WERI-Rb-1 (cell line): Measurements from ENCODE around the gene PTPN20.
A peak's percentile ranks its signal among the peaks of the same experiment; 100 is the strongest.

Source experiments
- DNase-seq: peaks from one replicate; pipeline ENCODE4 v3.0.0-alpha.2; 2020
- H3K27ac ChIP-seq: fragments of 250-450 bp; sonication (Bioruptor Pico); 2 replicates; pipeline ENCODE4 v1.5.1; 2020; ENCODE audit warnings: mild to moderate bottlenecking, moderate library complexity
- H3K27me3 ChIP-seq: fragments of 250-450 bp; sonication (Bioruptor Pico); 2 replicates; pipeline ENCODE4 v1.5.1; 2021; ENCODE audit warnings: mild to moderate bottlenecking, low read depth, moderate library complexity; ENCODE audit not compliant: insufficient read depth, severe bottlenecking
- H3K36me3 ChIP-seq: fragments of 250-450 bp; sonication (Bioruptor Pico); 2 replicates; pipeline ENCODE4 v1.5.1; 2020; ENCODE audit warnings: mild to moderate bottlenecking, moderate library complexity
- H3K4me3 ChIP-seq: 2 replicates; pipeline ENCODE4 v1.5.1; 2011; ENCODE audit warnings: low read depth, mild to moderate bottlenecking, control low read depth, low read length
- H3K9me3 ChIP-seq: fragments of 250-450 bp; sonication (Bioruptor Pico); 2 replicates; pipeline ENCODE4 v1.5.1; 2021; ENCODE audit warnings: mild to moderate bottlenecking, moderate library complexity; ENCODE audit not compliant: severe bottlenecking
- CTCF ChIP-seq: IDR thresholded peaks from 2 replicates; pipeline ENCODE4 v1.5.1; 2011; ENCODE audit warnings: low read depth, mild to moderate bottlenecking, control low read depth, inconsistent platforms, low read length

Gene PTPN20

GRCh38 chr10:47026301-47027107 is 115.3 kb downstream of the PTPN20 start:
- H3K4me3 ChIP-seq: no peak overlapping the region
- no peak for TF ChIP-seq CTCF
- DNase-seq: peak; percentile 14
- peaks cover 5% of the 10 kb centered on the region for H3K9me3 ChIP-seq
- no peaks in the 10 kb centered on the region for H3K36me3 ChIP-seq
- H3K27ac ChIP-seq: no peak overlapping the region
- no peaks in the 10 kb centered on the region for H3K27me3 ChIP-seq

GRCh38 chr10:47027108-47027783 is 116.0 kb downstream of the PTPN20 start:
- Histone ChIP-seq H3K27ac (no peak overlapping the region), H3K27me3 (no peaks in the 10 kb centered on the region), H3K36me3 (no peaks in the 10 kb centered on the region), H3K4me3 (no peak overlapping the region), H3K9me3 (peaks cover 5% of the 10 kb centered on the region)
- DNase-seq: peak; percentile 6
- TF ChIP-seq CTCF: no peak

- Histone ChIP-seq H3K27ac (no peak overlapping the region), H3K9me3 (peaks cover 5% of the 10 kb centered on the region), H3K27me3 (no peaks in the 10 kb centered on the region), H3K36me3 (no peaks in the 10 kb centered on the region), H3K4me3 (no peak overlapping the region)
- DNase-seq: peak; percentile 1
- TF ChIP-seq CTCF: no peak
Observed at GRCh38 chr10:47027784-47028260, 116.6 kb downstream of the PTPN20 start.

- peak; percentile 3 for DNase-seq
- H3K27ac ChIP-seq: no peak overlapping the region
- TF ChIP-seq CTCF: no peak
- peaks cover 5% of the 10 kb centered on the region for H3K9me3 ChIP-seq
- no peak overlapping the region for H3K4me3 ChIP-seq
- H3K36me3 ChIP-seq: no peaks in the 10 kb centered on the region
- H3K27me3 ChIP-seq: no peaks in the 10 kb centered on the region
Observed at GRCh38 chr10:47028466-47028865, 117.2 kb downstream of the PTPN20 start.

- H3K9me3 ChIP-seq: peaks cover 5% of the 10 kb centered on the region
- no peak for TF ChIP-seq CTCF
- no peak overlapping the region for H3K4me3 ChIP-seq
- no peaks in the 10 kb centered on the region for H3K36me3 ChIP-seq
- no peaks in the 10 kb centered on the region for H3K27me3 ChIP-seq
- H3K27ac ChIP-seq: no peak overlapping the region
- DNase-seq: peak; percentile 71
Observed at GRCh38 chr10:47029181-47030009, 118.2 kb downstream of the PTPN20 start.
